Hippocampal formation (tissue), 2 donors: ENCODE measurements around the gene LRRC26.

Experiments
- DNase-seq, 2 donors: peaks; one replicate each; lab custom pipeline; 2025; lab: John Stamatoyannopoulos, UW

Gene LRRC26

GRCh38 chr9:137183980-137184595 lies 14.2 kb upstream of the LRRC26 start:
- DNase-seq: no peak

GRCh38 chr9:137182836-137183235 lies 13.0 kb upstream of the LRRC26 start:
- DNase-seq: no peak

- no peak for DNase-seq
Measured at GRCh38 chr9:137181680-137182079, 11.8 kb upstream of the LRRC26 start.

GRCh38 chr9:137180491-137180890 lies 10.6 kb upstream of the LRRC26 start:
- DNase-seq: no peak

GRCh38 chr9:137179761-137180160 lies 9.9 kb upstream of the LRRC26 start:
- DNase-seq: no peak

- no peak for DNase-seq
Measured at GRCh38 chr9:137178939-137179630, 9.2 kb upstream of the LRRC26 start.

GRCh38 chr9:137178201-137178938 lies 8.5 kb upstream of the LRRC26 start:
- no peak for DNase-seq

GRCh38 chr9:137176302-137177182 lies 6.7 kb upstream of the LRRC26 start:
- no peak for DNase-seq

GRCh38 chr9:137175345-137175961 lies 5.6 kb upstream of the LRRC26 start:
- no peak for DNase-seq

- DNase-seq: no peak
Measured at GRCh38 chr9:137174722-137175293, 5.0 kb upstream of the LRRC26 start.

GRCh38 chr9:137173796-137174664 lies 4.2 kb upstream of the LRRC26 start:
- DNase-seq: no peak

GRCh38 chr9:137172901-137173795 lies 3.3 kb upstream of the LRRC26 start:
- DNase-seq: no peak

GRCh38 chr9:137171149-137171900 lies 1.5 kb upstream of the LRRC26 start:
- no peak for DNase-seq

- no peak for DNase-seq
Measured at GRCh38 chr9:137170486-137171148, 766 bp upstream of the LRRC26 start.

- peak in 1 of 2 donors; percentile 19 for DNase-seq
Measured at GRCh38 chr9:137168904-137169856, 671 bp downstream of the LRRC26 start.

GRCh38 chr9:137168573-137168903 lies 1.3 kb downstream of the LRRC26 start:
- DNase-seq: no peak
